ENCODE results near the gene TBL3.

TBL3 gene

GRCh38 chr16:1963806-1964505, 7.9 kb upstream of the TBL3 start:
- no peak for DNase-seq (ENCODE audit: low read depth, low spot score)

DNA sequence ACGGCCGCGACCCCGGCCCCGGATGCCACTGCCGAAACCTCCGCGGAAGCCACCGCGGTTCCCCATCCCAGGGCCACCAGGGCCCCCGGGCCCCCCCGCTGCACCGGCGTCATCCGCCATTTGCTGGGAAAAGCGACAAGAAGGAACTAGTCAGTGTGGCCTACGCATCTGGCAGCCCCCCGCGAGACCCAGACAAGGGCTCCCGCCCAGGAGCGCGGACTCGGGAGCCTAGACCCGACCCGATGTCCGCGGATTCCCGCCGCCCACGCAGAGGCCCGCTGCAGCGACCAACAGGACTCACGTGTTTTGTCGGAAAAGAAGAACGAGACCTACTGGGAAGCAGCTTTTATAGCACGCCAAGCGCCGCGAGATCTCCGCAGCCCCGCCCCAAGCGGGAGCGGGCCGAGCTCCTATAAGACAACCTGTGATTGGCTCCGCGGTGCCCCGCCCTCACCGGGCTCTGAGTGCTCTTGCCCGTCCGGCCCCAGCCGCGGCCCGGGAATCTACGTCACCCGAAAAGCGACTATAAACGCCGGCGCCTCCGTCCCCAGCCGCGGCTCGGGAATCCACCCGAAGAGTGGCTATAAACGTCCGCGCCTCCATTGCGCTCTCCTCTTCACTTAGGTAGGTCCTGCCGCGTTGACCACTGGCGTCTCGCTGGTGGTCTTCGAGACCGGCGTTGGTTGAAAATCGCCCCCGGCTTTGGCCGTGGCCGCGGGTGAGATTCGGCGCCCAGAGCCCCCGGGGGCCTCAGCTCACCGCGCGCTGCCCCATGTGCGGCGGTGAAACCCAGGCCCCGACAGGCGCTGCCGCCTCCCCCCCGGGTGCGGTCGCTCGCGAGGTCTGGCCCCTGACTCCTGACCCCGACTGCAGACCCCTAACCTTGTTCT, 7.1 kb upstream of the TBL3 start, which contains the start of gene RPS2:
Gene RPS2 (minus strand): TSS at position 321 of the 890 bp plus-strand sequence. CDS start 201 bp downstream, at position 120.
- DNase-seq (ENCODE audit: low read depth, low spot score) = peak; percentile 90

GRCh38 chr16:1965396-1966001, 6.4 kb upstream of the TBL3 start:
- DNase-seq (ENCODE audit: low read depth, low spot score) = no peak

- DNase-seq (ENCODE audit: low read depth, low spot score) = no peak
These were observed 5.4 kb upstream of the TBL3 start, which contains the start of gene RNF151 for GRCh38 chr16:1966460-1966859. Gene RNF151 (plus strand): TSS chr16:1966856. CDS start chr16:1966882, 26 bp downstream.

- DNase-seq (ENCODE audit: low read depth, low spot score) = no peak
These were observed 3.5 kb upstream of the TBL3 start for GRCh38 chr16:1968146-1968953.

- DNase-seq (ENCODE audit: low read depth, low spot score) = no peak
These were observed 631 bp downstream of the TBL3 start for GRCh38 chr16:1972490-1972877.

- no peak for DNase-seq (ENCODE audit: low read depth, low spot score)
These were observed 1.8 kb downstream of the TBL3 start for GRCh38 chr16:1973461-1974156.

- DNase-seq (ENCODE audit: low read depth, low spot score) = no peak
These were observed 2.6 kb downstream of the TBL3 start for GRCh38 chr16:1974157-1975070.

- no peak for DNase-seq (ENCODE audit: low read depth, low spot score)
These were observed 3.8 kb downstream of the TBL3 start for GRCh38 chr16:1975432-1976215.

DNA sequence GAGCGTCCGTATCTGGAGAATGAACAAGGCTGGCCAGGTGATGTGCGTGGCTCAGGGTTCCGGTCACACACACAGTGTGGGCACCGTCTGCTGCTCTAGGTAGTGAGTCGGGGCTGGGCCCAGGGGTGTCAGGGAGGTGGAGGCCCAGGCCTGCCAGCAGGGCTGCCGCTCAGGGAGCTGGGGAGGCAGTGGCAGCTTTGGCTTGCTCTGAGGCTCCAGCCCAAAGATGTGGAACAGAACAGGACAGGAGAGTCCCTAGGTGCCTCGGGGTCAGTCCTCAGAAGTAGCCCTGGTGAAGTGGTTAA, 4.3 kb downstream of the TBL3 start:
- no peak for DNase-seq (ENCODE audit: low read depth, low spot score)

- no peak for DNase-seq (ENCODE audit: low read depth, low spot score)
These were observed 5.4 kb downstream of the TBL3 start for GRCh38 chr16:1976951-1977874.

GRCh38 chr16:1977875-1978268, 6.0 kb downstream of the TBL3 start:
- DNase-seq (ENCODE audit: low read depth, low spot score) = no peak

- no peak for DNase-seq (ENCODE audit: low read depth, low spot score)
These were observed 6.7 kb downstream of the TBL3 start for GRCh38 chr16:1978476-1979120.

DNA sequence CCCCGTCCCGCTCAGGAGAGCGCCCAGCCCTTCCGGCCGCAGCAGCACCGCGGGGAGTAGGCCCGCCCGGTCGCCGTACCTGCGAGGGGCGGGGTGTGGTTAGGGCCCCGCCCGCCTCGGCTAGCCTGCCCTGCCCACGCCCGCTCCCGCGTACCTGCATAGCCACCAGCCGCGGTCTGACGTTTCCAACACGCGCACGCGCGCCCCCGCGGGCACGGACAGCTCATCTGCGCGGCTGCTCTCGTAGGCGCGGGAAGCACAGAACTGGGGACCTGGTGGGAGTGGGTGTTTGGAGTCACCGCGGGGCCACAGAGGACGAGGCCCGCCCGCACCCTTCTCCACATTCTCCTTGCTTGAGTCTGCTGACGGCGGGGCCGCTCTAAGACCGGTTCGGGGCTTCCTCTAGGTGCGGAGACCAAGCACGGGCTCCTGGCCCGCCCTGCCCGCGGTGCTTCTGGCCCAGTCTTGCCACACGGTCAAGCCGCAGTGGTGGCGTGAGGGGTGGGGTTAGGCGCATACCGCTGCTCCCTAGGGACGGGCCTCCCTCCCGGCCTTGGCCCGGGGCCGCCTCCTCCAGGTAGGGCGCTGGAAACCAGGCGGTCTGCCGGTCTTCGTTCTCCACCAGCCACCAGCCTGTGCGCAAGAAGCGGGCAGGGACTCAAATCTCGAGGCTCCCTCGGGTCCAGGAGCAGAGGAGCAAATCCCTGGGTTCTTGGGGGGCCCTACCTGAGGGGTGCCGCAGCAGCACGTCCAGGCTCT, 7.6 kb downstream of the TBL3 start:
- DNase-seq (ENCODE audit: low read depth, low spot score) = no peak

GRCh38 chr16:1980030-1980769, 8.3 kb downstream of the TBL3 start:
- no peak for DNase-seq (ENCODE audit: low read depth, low spot score)

DNA sequence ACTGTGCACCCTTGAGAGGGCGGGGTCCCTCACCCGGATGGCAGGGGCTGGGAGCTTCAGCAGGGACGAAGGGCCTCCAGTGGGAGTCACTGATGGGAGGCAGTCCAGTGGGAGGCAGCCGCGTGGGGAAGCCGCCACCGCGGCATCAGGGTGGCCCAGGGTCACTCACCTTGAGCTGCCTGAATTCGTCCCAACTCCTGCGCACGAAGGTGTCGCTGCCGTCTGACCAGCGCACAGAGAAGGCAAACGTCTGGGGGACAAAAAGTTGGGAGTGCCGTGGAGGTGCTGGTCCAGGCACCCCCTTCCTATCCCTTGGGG, 8.9 kb downstream of the TBL3 start:
- no peak for DNase-seq (ENCODE audit: low read depth, low spot score)

Measured in activated CD4-positive, CD25-positive, alpha-beta regulatory T cell treated with anti-CD3 and anti-CD28 coated beads, Interleukin-2, amount 50 U/mL, for 16 hours (primary cell).